Dermis microvascular lymphatic vessel endothelial cell (primary cell): ENCODE data around the gene SFMBT2. TPM values are rescaled to one million over a fixed set of nuclear protein-coding genes. Genes with fewer than 3 reads are reported as not detected.
A peak's percentile ranks its signal among the peaks of the same experiment; 100 is the strongest.
"Not testable (repeated sequence)": the region's sequence is repeated elsewhere in the genome, so short reads cannot be mapped to it uniquely, and the experiment has no call there.

Experiments used
- DNase-seq, 2 donors: peaks; one replicate each; pipeline versions ENCODE4 v3.0.0 to v3.0.0-alpha.2; 2010; ENCODE audit warnings: low read depth in 2 of 2
- total RNA-seq: library from RNA; depleted of rRNA; stranded (reverse); fragments of >200 nt; gene quantifications from 2 replicates; pipeline ENCODE4 v1.2.1, GENCODE V29; 2014

Gene SFMBT2
- total RNA-seq, 1 donor from 2014 or later = 0.90 TPM

GRCh38 chr10:7300384-7300971, 110.4 kb downstream of the SFMBT2 start:
- no peak for DNase-seq

- DNase-seq = not testable (repeated sequence)
Measured at GRCh38 chr10:7299601-7300325, 111.1 kb downstream of the SFMBT2 start.

GRCh38 chr10:7298495-7298894, 112.3 kb downstream of the SFMBT2 start:
- no peak for DNase-seq

GRCh38 chr10:7297094-7297493, 113.7 kb downstream of the SFMBT2 start:
- no peak for DNase-seq

- DNase-seq = no peak
Measured at GRCh38 chr10:7296648-7297047, 114.2 kb downstream of the SFMBT2 start.

GRCh38 chr10:7296076-7296475, 114.8 kb downstream of the SFMBT2 start:
- no peak for DNase-seq

- DNase-seq = no peak
Measured at GRCh38 chr10:7293378-7293920, 117.4 kb downstream of the SFMBT2 start.

GRCh38 chr10:7291487-7292270, 119.2 kb downstream of the SFMBT2 start:
- no peak for DNase-seq

GRCh38 chr10:7288060-7288690, 122.7 kb downstream of the SFMBT2 start:
- no peak for DNase-seq

- DNase-seq = no peak
Measured at GRCh38 chr10:7287377-7287776, 123.5 kb downstream of the SFMBT2 start.

- DNase-seq = no peak
Measured at GRCh38 chr10:7285522-7286322, 125.1 kb downstream of the SFMBT2 start.

GRCh38 chr10:7283246-7283645, 127.6 kb downstream of the SFMBT2 start:
- no peak for DNase-seq

- no peak for DNase-seq
Measured at GRCh38 chr10:7282457-7282856, 128.4 kb downstream of the SFMBT2 start.

- DNase-seq = no peak
Measured at GRCh38 chr10:7281429-7281828, 129.4 kb downstream of the SFMBT2 start.

- no peak for DNase-seq
Measured at GRCh38 chr10:7279303-7279702, 131.5 kb downstream of the SFMBT2 start.

- DNase-seq = peak in 1 of 2 donors; percentile 15
Measured at GRCh38 chr10:7277867-7278266, 133.0 kb downstream of the SFMBT2 start.

- DNase-seq = no peak
Measured at GRCh38 chr10:7277432-7277831, 133.4 kb downstream of the SFMBT2 start.

- DNase-seq = no peak
Measured at GRCh38 chr10:7275761-7276440, 134.9 kb downstream of the SFMBT2 start.

GRCh38 chr10:7274293-7274692, 136.5 kb downstream of the SFMBT2 start:
- no peak for DNase-seq

GRCh38 chr10:7272008-7272407, 138.8 kb downstream of the SFMBT2 start:
- DNase-seq = no peak
